K562 (cell line): ENCODE measurements around the gene ST6GAL1. TPM values are rescaled to one million over a fixed set of nuclear protein-coding genes. Genes with fewer than 3 reads are reported as not detected.

Experiments
- BHLHE40 ChIP-seq: IDR thresholded peaks from 2 replicates; pipeline ENCODE4 v1.6.1; 2011; ENCODE audit warnings: low read length, improper control_type of control experiment
- BMI1 ChIP-seq: fragments of 150-350 bp; IDR thresholded peaks from 2 replicates; pipeline ENCODE4 v1.6.1; 2014; ENCODE audit warnings: low read length
- CBFA2T3 ChIP-seq: fragments of 450-650 bp; IDR thresholded peaks from 2 replicates; pipeline ENCODE4 v1.6.1; 2017
- CBX5 ChIP-seq: IDR thresholded peaks from 2 replicates; pipeline ENCODE4 v1.6.1; 2014; ENCODE audit warnings: low read depth, borderline replicate concordance
- CEBPG ChIP-seq, 3 experiments: fragments of 200-800 bp in 1 of 3; sonication (Bioruptor generic) in 1 of 3; sonication (generic) in 1 of 3; formaldehyde crosslinking in 1 of 3; IDR thresholded peaks in 2 of 3; conservative IDR thresholded peaks in 1 of 3; 2 replicates each; pipeline versions ENCODE4 v1.6.1 to v1.8.0; 2016 to 2022; ENCODE audit warnings: missing compliant biosample characterization in 2 of 3, missing genetic modification characterization in 2 of 3, mild to moderate bottlenecking in 1 of 3, missing genetic modification reagents in 1 of 3
- EWSR1 ChIP-seq: fragments of 450-650 bp; IDR thresholded peaks from 2 replicates; pipeline ENCODE4 v1.6.1; 2018; ENCODE audit warnings: borderline replicate concordance, mild to moderate bottlenecking, low read depth, moderate library complexity; ENCODE audit not compliant: partially characterized antibody
- HNRNPLL ChIP-seq: fragments of 200-400 bp; formaldehyde crosslinking; IDR thresholded peaks from 2 replicates; pipeline ENCODE4 v1.6.1; 2017; ENCODE audit warnings: low read length, low read depth, mild to moderate bottlenecking; ENCODE audit not compliant: poor library complexity, severe bottlenecking
- MCM5 ChIP-seq: fragments of 450-650 bp; IDR thresholded peaks from 2 replicates; pipeline ENCODE4 v1.6.1; 2016; ENCODE audit warnings: low read depth
- MEF2D ChIP-seq: conservative IDR thresholded peaks from 2 replicates; pipeline ENCODE4 v1.6.1; 2016; ENCODE audit warnings: low read depth, missing genetic modification characterization, missing compliant biosample characterization
- OTX1 ChIP-seq: fragments of 450-650 bp; formaldehyde crosslinking; IDR thresholded peaks from 2 replicates; pipeline ENCODE4 v1.4.0; 2022; ENCODE audit warnings: mild to moderate bottlenecking
- PHF20 ChIP-seq: fragments of 450-650 bp; IDR thresholded peaks from 2 replicates; pipeline ENCODE4 v1.6.1; 2018; ENCODE audit not compliant: partially characterized antibody
- POLR2AphosphoS2 ChIP-seq: IDR thresholded peaks from 2 replicates; pipeline ENCODE4 v1.6.1; 2012; ENCODE audit warnings: low read length, improper control_type of control experiment
- RCOR1 ChIP-seq, 2 experiments: IDR thresholded peaks; 2 replicates each; pipeline ENCODE4 v1.6.1; 2012; ENCODE audit warnings: low read depth in 2 of 2, low read length in 2 of 2, borderline replicate concordance in 1 of 2, improper control_type of control experiment in 1 of 2
- RERE ChIP-seq: sonication (generic); formaldehyde crosslinking; IDR thresholded peaks from 2 replicates; pipeline ENCODE4 v1.8.0; 2023; ENCODE audit warnings: missing genetic modification reagents, mild to moderate bottlenecking, borderline replicate concordance
- SAFB2 ChIP-seq: fragments of 200-400 bp; formaldehyde crosslinking; IDR thresholded peaks from 2 replicates; pipeline ENCODE4 v1.6.1; 2018; ENCODE audit warnings: borderline replicate concordance, low read length, low read depth, moderate library complexity; ENCODE audit not compliant: severe bottlenecking
- SIX5 ChIP-seq, 2 experiments: IDR thresholded peaks; 2 replicates each; pipeline ENCODE4 v1.6.1; 2011; ENCODE audit warnings: low read length in 2 of 2, borderline replicate concordance in 1 of 2, low read depth in 1 of 2, mild to moderate bottlenecking in 1 of 2, moderate library complexity in 1 of 2; ENCODE audit not compliant: insufficient read depth in 1 of 2
- TEAD2 ChIP-seq: fragments of 450-650 bp; IDR thresholded peaks from 2 replicates; pipeline ENCODE4 v1.6.1; 2016; ENCODE audit warnings: missing genetic modification characterization, control low read depth, missing compliant biosample characterization
- ZFPM2 ChIP-seq: fragments of 250-450 bp; sonication (Bioruptor Pico); IDR thresholded peaks from 2 replicates; pipeline ENCODE4 v1.5.1; 2022; ENCODE audit warnings: mild to moderate bottlenecking
- polyA plus RNA-seq, 8 experiments: library from polyadenylated mRNA; depleted of rRNA in 4 of 8; stranded (reverse) in 5 of 8; unstranded in 3 of 8; fragments of >200 nt; fragmentation: Nextera tagmentation in 2 of 8; fragmentation: Illumina TruSeq in 1 of 8; extraction: Ambion mirVana in 2 of 8; extraction: Trizol in 1 of 8; gene quantifications; 2 replicates each; pipeline versions ENCODE4 v1.2.1 to v1.2.3, GENCODE V29; 2011 to 2014; ENCODE audit warnings: inconsistent platforms in 1 of 8, missing spikeins in 1 of 8
- total RNA-seq, 7 experiments: library from RNA; depleted of rRNA in 6 of 7; stranded (reverse); fragments of >200 nt in 6 of 7; fragmentation: Illumina TruSeq in 2 of 7; extraction: Trizol in 2 of 7; gene quantifications; 2 replicates each; pipeline versions ENCODE4 v1.2.1 to v1.2.3, GENCODE V29; 2011 to 2021; ENCODE audit warnings: low replicate concordance in 1 of 7
- TF ChIP-seq, protein P1 (sequence below): sonication (generic); formaldehyde crosslinking; IDR thresholded peaks from 2 replicates; pipeline ENCODE4 v1.4.0; 2020; ENCODE audit warnings: mild to moderate bottlenecking, missing genetic modification reagents
- TF ChIP-seq, protein P2 (sequence below), 3 experiments: fragments of 200-800 bp in 1 of 3; sonication (Bioruptor generic) in 1 of 3; sonication (generic) in 1 of 3; formaldehyde crosslinking in 1 of 3; IDR thresholded peaks; 2 replicates each; pipeline versions ENCODE4 v1.6.1 to v1.8.0; 2016 to 2022; ENCODE audit warnings: mild to moderate bottlenecking in 2 of 3, missing compliant biosample characterization in 2 of 3, missing genetic modification characterization in 2 of 3, missing genetic modification reagents in 1 of 3

ST6GAL1 gene
- total and polyA plus RNA-seq, 9 of the 15 experiments (the other 6 are each of a cell fraction or from before 2014, with no cell fraction given) = 31.9 to 145 (median 71.0) TPM

- TF ChIP-seq RERE (CRISPR knock-in tag) (no peak), RCOR1 (IDR thresholded peaks at IDR 0.05; ENCODE audit: borderline replicate concordance in 1 of 2, low read depth in 2 of 2, low read length in 2 of 2) (peak in 1 of 2 experiments; percentile 79; a peak in 2 of 4 replicates), MCM5 (no peak), PHF20 (no peak), EWSR1 (no peak), SIX5 (IDR thresholded peaks at IDR 0.05; ENCODE audit: borderline replicate concordance in 1 of 2, insufficient read depth in 1 of 2, low read depth in 1 of 2, low read length in 2 of 2) (no peak), CEBPG (CRISPR knock-in tag; IDR thresholded peaks at IDR 0.05) (no peak), CEBPG (tag; conservative IDR thresholded peaks at IDR 0.05 in 1 of 2, IDR thresholded peaks at IDR 0.05 in 1 of 2) (no peak), MEF2D (tag) (no peak), OTX1 (CRISPR knock-in tag) (no peak), SAFB2 (no peak), TEAD2 (tag) (no peak), HNRNPLL (no peak), BHLHE40 (no peak), BMI1 (no peak), POLR2AphosphoS2 (no peak), CBX5 (no peak), ZFPM2 (CRISPR knock-in tag) (no peak), CBFA2T3 (peak; percentile 77)
- TF ChIP-seq, protein P1, sequence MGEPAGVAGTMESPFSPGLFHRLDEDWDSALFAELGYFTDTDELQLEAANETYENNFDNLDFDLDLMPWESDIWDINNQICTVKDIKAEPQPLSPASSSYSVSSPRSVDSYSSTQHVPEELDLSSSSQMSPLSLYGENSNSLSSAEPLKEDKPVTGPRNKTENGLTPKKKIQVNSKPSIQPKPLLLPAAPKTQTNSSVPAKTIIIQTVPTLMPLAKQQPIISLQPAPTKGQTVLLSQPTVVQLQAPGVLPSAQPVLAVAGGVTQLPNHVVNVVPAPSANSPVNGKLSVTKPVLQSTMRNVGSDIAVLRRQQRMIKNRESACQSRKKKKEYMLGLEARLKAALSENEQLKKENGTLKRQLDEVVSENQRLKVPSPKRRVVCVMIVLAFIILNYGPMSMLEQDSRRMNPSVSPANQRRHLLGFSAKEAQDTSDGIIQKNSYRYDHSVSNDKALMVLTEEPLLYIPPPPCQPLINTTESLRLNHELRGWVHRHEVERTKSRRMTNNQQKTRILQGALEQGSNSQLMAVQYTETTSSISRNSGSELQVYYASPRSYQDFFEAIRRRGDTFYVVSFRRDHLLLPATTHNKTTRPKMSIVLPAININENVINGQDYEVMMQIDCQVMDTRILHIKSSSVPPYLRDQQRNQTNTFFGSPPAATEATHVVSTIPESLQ (CRISPR knock-in tag) = no peak
- TF ChIP-seq, protein P2, sequence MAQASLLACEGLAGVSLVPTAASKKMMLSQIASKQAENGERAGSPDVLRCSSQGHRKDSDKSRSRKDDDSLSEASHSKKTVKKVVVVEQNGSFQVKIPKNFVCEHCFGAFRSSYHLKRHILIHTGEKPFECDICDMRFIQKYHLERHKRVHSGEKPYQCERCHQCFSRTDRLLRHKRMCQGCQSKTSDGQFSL (CRISPR knock-in tag; IDR thresholded peaks at IDR 0.05) = no peak
- TF ChIP-seq, protein P2 (tag; IDR thresholded peaks at IDR 0.05) = no peak
These were observed 89.3 kb downstream of the ST6GAL1 start (continued) for GRCh38 chr3:187019542-187020072.
